ENCODE measurements around the gene ORM2.

GRCh38 chr9:114308361-114308950 is 21.2 kb upstream of the ORM2 start:
- no peak for TF ChIP-seq EZH2phosphoT487 (IDR thresholded peaks at IDR 0.05)
- no peak for TF ChIP-seq CTCF (IDR thresholded peaks at IDR 0.05)
- TF ChIP-seq EZH2 (IDR thresholded peaks at IDR 0.05), result no peak

All from neural progenitor cell (in vitro differentiated cells).